Fibroblast of pulmonary artery (primary cell): ENCODE data around the gene SEMA3D.

Experiments
- DNase-seq: peaks from one replicate; pipeline ENCODE4 v3.0.0-alpha.2; 2010; ENCODE audit warnings: low read depth
- H3K4me3 ChIP-seq: replicated peaks from 2 replicates; pipeline ENCODE4 v1.5.1; 2011; ENCODE audit warnings: low read depth, mild to moderate bottlenecking, control low read depth, low read length, moderate library complexity
- TF ChIP-seq, protein P1 (sequence below): IDR thresholded peaks from 2 replicates; pipeline ENCODE4 v1.5.1; 2011; ENCODE audit warnings: mild to moderate bottlenecking, control low read depth, low read length, inconsistent platforms; ENCODE audit errors: missing control alignments

SEMA3D gene

DNA sequence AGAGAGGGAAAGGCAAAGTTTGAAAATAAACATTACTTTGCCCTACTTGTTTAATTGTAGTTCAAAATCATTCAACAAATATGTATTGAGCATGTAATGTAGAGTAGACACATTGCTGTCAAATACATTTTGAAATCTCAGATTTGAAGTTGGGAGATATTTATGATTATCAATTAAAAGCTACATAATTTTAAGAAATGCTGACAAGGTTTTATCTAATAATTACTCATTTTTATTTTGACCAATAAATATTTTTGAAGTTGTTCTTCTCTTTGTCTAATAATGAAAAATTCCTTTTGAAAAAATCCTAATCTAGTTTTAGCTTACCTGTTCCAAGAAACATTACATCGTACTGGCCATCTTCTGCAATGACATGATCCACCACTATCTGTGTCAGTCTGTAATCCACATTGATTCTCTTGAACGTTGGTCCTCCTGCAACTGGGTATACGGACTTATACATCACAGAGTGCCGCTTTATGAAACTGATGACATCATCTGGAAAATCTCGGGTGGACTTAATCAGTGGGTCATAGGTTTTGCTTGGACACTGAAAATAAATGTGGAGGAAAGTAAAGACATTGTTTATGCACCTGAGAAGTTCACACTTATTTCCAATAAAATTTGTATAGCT is 164.7 kb downstream of the SEMA3D start:
- H3K4me3 ChIP-seq: no peak overlapping the region
- DNase-seq: no peak
- TF ChIP-seq, protein P1, sequence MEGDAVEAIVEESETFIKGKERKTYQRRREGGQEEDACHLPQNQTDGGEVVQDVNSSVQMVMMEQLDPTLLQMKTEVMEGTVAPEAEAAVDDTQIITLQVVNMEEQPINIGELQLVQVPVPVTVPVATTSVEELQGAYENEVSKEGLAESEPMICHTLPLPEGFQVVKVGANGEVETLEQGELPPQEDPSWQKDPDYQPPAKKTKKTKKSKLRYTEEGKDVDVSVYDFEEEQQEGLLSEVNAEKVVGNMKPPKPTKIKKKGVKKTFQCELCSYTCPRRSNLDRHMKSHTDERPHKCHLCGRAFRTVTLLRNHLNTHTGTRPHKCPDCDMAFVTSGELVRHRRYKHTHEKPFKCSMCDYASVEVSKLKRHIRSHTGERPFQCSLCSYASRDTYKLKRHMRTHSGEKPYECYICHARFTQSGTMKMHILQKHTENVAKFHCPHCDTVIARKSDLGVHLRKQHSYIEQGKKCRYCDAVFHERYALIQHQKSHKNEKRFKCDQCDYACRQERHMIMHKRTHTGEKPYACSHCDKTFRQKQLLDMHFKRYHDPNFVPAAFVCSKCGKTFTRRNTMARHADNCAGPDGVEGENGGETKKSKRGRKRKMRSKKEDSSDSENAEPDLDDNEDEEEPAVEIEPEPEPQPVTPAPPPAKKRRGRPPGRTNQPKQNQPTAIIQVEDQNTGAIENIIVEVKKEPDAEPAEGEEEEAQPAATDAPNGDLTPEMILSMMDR: no peak

GRCh38 chr7:85021101-85021704 is 165.7 kb downstream of the SEMA3D start:
- DNase-seq: peak; percentile 48
- no peak overlapping the region for H3K4me3 ChIP-seq
- TF ChIP-seq, protein P1: peak; percentile 61

GRCh38 chr7:85019778-85020177 is 167.1 kb downstream of the SEMA3D start:
- DNase-seq: no peak
- H3K4me3 ChIP-seq: no peak overlapping the region
- TF ChIP-seq, protein P1: no peak

DNA sequence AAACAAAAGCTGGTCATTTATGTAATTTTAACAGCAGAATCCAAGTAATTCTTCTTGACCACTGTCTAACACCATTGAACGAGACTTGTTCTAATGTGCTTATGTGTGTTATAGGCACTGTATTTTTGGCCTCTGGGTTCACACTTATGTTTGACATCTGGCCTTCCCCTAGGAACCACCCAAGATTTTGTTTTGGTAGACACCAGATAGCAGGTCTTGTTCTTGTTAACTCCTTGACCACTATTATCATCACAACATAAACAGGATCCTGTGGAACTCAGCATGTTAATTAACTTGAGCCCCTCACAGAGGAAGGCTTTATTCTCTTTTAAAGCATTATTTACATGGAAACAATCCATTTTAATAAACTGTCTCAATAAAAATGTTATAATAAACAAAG is 167.7 kb downstream of the SEMA3D start:
- H3K4me3 ChIP-seq: no peak overlapping the region
- TF ChIP-seq, protein P1: no peak
- no peak for DNase-seq

GRCh38 chr7:85018498-85018897 is 168.4 kb downstream of the SEMA3D start:
- peak; percentile 40 for DNase-seq
- TF ChIP-seq, protein P1: peak; percentile 16
- no peak overlapping the region for H3K4me3 ChIP-seq

- TF ChIP-seq, protein P1: no peak
- DNase-seq: no peak
- H3K4me3 ChIP-seq: no peak overlapping the region
Measured at GRCh38 chr7:85016286-85016685, 170.6 kb downstream of the SEMA3D start.
